Adrenal gland (tissue), 5 donors: ENCODE data around the gene DUOXA2.

ENCODE experiments used
- POLR2A ChIP-seq, 2 donors: fragments of 450-650 bp; IDR thresholded peaks; one replicate each; pipeline ENCODE4 v1.6.1; 2017; ENCODE audit warnings: antibody characterized with exemption in 2 of 2, mild to moderate bottlenecking in 2 of 2, moderate library complexity in 1 of 2
- TF ChIP-seq, protein P1 (sequence below), 6 experiments: fragments of 450-650 bp in 4 of 6; fragments of 200-600 bp in 2 of 6; sonication (generic) in 1 of 6; IDR thresholded peaks; 1 replicate in 5 of 6; 2 replicates in 1 of 6; pipeline versions ENCODE4 v1.5.1 to v1.8.0; 2016 to 2021; ENCODE audit warnings: antibody characterized with exemption in 6 of 6, mild to moderate bottlenecking in 2 of 6, moderate library complexity in 1 of 6
- donor health status: DM: no; HTN: no; CAD: no.

DNA sequence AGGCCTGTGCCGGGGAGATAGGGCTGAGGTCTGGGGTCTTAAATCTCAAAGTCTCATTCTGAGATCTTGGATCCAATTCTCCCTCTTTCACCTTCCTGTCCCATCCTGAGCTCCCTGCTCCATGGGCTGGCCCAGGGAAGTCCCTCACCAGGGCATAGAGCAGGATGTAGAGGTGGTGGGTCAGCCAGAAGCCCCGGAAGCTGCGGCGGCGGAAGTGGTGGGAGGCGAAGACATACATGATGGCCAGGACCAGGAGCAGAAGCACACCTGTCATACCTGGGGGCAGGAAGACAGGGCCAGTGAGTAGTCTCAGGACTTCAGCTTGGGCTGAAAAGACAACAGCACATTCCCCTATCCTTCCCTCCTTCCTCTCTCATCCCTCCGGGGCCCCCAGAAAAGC is 16.7 kb upstream of the DUOXA2 start:
- TF ChIP-seq, protein P1, sequence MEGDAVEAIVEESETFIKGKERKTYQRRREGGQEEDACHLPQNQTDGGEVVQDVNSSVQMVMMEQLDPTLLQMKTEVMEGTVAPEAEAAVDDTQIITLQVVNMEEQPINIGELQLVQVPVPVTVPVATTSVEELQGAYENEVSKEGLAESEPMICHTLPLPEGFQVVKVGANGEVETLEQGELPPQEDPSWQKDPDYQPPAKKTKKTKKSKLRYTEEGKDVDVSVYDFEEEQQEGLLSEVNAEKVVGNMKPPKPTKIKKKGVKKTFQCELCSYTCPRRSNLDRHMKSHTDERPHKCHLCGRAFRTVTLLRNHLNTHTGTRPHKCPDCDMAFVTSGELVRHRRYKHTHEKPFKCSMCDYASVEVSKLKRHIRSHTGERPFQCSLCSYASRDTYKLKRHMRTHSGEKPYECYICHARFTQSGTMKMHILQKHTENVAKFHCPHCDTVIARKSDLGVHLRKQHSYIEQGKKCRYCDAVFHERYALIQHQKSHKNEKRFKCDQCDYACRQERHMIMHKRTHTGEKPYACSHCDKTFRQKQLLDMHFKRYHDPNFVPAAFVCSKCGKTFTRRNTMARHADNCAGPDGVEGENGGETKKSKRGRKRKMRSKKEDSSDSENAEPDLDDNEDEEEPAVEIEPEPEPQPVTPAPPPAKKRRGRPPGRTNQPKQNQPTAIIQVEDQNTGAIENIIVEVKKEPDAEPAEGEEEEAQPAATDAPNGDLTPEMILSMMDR (IDR thresholded peaks at IDR 0.05): no peak
- no peak for TF ChIP-seq POLR2A (IDR thresholded peaks at IDR 0.05)
